GM15510 (cell line): ENCODE data around the gene SMCHD1.

ENCODE experiments used
- POLR2A ChIP-seq: IDR thresholded peaks from 3 replicates; pipeline ENCODE4 v1.6.1; 2011; ENCODE audit warnings: borderline replicate concordance; ENCODE audit not compliant: insufficient read length; ENCODE audit errors: extremely low read depth

SMCHD1 gene

GRCh38 chr18:2687390-2688001 lies 32.0 kb downstream of the SMCHD1 start:
- TF ChIP-seq POLR2A: no peak

GRCh38 chr18:2692508-2692907 lies 37.0 kb downstream of the SMCHD1 start:
- no peak for TF ChIP-seq POLR2A

DNA sequence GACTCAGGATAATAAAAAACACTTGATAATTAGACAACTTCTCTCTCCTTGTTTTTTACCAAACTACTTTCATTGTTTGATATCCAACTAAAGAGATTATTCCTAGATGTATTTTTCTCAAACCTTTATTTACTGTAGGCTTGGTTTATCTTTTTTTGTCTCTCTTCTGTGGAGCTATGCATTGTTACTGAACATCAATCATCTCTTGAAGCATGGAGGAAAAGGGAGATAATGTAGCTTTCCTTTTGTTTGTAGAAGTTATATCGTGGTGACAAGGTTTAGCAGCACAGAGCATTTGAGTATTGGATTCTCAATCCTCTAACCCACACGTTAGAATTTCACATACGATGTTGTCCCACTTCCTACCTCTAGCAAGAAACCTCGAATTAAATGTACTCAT lies 41.7 kb downstream of the SMCHD1 start:
- TF ChIP-seq POLR2A: no peak

DNA sequence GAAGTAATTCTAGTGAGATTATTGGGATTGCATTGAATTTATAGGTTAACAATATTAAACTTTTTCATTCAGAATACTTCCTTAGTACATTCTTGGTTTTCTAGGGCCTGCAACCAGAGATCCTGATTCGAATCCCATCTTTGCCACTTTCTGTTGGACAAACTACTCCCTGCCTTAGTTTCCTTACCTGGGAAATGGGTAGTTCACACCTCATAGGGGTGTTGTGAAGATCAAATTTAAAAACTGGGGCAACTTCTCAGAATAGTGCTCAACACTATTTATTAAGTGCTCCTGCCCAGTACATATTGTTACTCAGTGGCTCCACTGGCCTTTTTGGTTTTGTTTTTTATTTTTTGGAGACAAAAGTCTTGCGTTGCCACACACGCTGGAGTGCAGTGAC lies 43.5 kb downstream of the SMCHD1 start:
- TF ChIP-seq POLR2A: no peak

DNA sequence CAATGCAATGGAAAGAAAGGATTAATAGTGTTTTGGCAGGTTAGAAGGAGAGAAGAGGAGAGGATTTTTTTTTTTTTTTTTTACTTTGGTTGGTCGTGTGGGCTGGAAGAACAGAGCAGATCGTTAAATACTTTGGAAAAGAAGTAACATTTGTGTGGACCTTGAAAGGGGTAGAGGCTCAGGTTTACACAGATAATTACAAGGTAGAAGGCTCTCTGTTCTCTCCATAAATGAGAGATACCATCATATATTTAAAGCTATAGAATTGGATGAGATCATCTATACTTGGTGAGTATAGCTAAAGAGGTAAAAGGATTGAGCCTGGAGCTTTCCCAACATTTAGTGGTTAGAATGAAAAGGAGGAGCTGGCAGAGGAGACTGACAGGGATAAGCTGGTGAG lies 49.0 kb downstream of the SMCHD1 start:
- no peak for TF ChIP-seq POLR2A

- TF ChIP-seq POLR2A: no peak
Measured at GRCh38 chr18:2706903-2707302, 51.4 kb downstream of the SMCHD1 start.

DNA sequence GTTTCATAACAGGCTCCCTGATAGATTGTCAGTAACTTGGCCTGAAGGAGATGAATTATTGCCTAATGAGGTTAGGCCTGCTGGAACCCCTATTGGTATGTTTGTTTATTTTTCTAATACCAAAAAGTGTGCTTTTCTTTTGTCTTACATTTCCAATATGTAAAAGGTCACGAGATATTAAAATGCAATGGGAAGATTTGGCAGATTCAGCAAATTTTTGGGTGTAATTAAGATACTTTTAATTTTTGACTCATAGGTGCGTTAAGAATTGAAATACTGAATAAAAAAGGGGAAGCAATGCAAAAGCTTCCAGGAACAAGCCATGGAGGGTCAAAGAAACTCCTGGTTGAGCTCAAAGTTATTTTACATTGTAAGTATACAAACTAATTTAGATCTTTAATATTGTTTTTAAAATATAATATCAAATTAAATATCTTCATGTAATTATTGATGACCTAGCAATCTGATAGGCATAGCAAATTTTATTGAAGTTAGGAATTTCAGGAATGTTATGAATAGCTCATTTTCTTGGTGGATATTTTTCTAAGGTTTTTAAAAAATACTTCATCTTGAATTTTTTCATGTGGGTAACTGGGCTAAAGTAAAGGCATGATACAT lies 52.1 kb downstream of the SMCHD1 start:
- TF ChIP-seq POLR2A: no peak

GRCh38 chr18:2709316-2709715 lies 53.8 kb downstream of the SMCHD1 start:
- no peak for TF ChIP-seq POLR2A

DNA sequence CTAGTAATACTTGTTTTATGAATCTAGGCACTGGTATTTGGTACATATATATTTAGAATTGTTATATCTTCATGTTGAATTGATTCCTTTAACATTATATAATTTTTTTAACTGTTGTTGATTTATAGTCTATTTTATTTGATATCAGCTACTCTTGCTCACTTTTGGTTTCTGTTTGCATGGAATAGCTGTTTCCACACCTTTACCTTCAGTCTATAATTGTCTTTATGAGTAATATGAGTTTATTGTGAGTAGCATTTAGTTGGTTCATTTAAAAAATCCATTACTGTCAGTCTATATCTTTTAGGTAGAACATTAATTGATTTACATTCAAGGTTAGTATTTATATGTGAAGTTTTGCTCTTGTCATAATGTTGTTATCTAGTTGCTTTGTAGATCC lies 58.6 kb downstream of the SMCHD1 start:
- no peak for TF ChIP-seq POLR2A

DNA sequence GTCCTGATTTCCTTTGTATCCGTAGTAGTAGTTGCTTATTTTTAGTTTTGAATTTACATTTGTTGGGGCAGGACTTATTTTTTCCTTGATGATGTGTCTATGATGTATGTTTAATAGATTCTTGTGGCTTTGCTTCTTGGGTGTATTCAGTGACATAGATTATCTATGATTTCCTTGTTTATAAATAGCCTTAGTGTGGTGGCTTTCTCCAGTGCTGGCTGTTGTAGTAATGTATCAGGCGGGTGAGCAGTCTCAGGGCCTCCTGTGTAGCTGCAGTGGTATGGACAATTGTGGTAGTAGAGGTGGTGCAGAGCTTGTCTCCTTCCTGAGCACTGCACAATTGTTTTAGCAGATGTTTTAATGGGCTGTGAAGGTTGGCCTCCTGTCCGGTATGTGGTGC lies 60.5 kb downstream of the SMCHD1 start:
- no peak for TF ChIP-seq POLR2A

DNA sequence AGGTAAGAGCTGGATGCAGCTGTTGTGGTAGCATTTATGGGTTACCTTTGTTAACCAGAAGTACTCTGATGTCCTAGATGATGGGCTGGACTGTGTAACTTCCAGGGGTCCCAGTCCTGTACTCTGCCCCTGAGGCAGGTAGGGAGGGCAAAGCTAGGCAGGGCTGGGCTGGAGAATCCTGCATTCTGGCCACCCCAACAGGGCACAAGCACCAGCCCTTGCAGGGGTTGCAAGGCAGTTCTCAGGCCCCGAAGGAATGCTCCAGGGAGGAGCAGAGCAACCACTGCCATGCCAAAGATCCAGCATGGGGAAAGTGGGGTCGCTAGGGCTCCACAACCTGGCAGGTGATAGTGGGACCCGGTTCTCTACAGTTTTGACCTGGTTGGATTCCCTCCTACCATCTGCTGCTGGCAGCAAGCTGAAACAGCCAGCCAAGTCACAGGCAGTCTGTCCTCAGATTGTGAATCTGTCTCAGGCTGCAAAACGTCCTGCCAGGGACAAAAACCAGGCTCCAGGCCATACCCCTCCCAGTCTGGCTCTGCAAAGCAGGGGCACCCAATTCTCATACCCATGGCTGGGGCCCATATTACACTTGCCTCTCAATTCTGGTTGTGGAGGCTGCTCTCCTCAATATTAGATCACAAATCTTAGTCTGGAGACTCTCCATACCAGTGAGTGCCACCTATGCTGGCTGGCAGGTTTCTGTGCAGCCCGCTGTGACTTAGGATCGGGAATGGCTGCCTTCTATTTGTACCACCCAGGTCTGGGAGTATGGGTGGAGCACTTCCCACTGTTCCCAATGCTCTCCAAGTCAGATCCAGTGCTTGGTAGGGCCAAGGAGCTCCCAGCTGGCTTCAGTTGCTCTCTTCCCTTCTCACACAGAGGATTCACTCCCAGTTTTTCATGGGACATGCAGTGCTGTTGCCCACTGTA lies 61.1 kb downstream of the SMCHD1 start:
- no peak for TF ChIP-seq POLR2A

DNA sequence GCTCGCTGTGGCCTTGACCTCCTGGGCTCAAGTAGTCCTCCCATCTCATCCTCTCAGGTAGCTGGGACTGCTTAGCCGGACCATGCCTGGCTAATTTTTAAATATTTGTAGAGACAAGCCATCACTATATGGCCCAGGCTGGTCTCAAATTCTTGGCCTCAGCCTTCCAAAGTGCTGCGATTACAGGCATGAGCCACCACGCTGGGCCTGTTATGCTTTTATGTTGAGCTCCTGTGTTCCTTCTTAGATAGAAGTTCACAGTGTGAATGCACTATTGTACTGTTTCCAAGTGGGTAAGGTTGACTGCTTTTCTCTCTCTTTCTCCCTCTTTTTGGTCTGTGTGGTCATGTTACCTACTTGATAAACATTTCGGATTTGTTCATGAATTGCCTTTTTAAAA lies 61.9 kb downstream of the SMCHD1 start:
- TF ChIP-seq POLR2A: no peak

DNA sequence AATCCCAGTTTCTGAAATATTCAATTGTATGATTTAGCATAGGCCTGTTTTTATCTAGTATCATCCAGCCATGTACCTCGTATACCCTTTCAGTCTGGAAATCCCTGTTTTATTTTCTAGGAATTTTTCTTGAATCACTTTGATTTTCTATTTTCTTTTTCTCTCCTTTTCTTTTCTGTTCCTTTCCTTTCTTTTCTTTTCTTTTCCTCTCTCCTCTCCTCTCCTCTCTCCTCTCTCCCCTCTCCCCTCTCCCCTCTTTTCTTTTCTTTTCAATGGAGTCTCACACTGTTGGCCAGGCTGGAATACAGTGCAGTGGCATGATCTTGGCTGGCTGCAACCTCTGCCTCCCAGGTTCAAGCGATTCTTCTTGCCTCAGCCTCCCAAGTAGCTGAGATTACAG lies 63.5 kb downstream of the SMCHD1 start:
- no peak for TF ChIP-seq POLR2A

GRCh38 chr18:2723207-2723606 lies 67.7 kb downstream of the SMCHD1 start:
- TF ChIP-seq POLR2A: no peak

GRCh38 chr18:2729757-2730156 lies 74.2 kb downstream of the SMCHD1 start:
- no peak for TF ChIP-seq POLR2A
